ENCODE results near the gene NT5C1A.
A peak's percentile ranks its signal among the peaks of the same experiment; 100 is the strongest.

NT5C1A gene

DNA sequence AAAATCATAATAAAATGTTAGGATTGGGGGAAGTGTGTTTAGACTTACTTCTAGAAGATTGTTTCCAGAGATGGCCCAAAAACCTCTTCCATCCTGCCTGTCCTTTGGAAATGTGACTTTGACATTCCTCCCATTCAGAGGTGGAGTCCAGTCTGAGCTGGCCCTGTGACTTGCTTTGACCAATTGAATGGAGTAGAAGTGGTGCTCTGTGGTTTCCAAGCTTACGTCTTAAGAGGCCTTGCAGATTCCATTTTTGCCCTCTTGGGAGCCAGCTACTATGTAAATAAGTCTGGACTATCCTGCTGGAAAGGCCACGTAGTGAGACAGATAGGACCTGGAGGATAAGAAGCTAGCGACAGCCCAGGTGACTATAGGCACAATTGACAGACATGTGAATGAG is 1.3 kb upstream of the NT5C1A start:
- POLR2A ChIA-PET = no interaction called here
- CTCF ChIA-PET = interaction anchor here (0.8 to 18.6 kb wide), 18 partner anchors 9 to 79 kb away, joined by 3 to 362 read pairs (median 5); partner anchors contain the start of gene HPCAL4
- no peak for DNase-seq (ENCODE audit: low read depth, low spot score)
- TF ChIP-seq, protein P1, sequence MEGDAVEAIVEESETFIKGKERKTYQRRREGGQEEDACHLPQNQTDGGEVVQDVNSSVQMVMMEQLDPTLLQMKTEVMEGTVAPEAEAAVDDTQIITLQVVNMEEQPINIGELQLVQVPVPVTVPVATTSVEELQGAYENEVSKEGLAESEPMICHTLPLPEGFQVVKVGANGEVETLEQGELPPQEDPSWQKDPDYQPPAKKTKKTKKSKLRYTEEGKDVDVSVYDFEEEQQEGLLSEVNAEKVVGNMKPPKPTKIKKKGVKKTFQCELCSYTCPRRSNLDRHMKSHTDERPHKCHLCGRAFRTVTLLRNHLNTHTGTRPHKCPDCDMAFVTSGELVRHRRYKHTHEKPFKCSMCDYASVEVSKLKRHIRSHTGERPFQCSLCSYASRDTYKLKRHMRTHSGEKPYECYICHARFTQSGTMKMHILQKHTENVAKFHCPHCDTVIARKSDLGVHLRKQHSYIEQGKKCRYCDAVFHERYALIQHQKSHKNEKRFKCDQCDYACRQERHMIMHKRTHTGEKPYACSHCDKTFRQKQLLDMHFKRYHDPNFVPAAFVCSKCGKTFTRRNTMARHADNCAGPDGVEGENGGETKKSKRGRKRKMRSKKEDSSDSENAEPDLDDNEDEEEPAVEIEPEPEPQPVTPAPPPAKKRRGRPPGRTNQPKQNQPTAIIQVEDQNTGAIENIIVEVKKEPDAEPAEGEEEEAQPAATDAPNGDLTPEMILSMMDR (IDR thresholded peaks at IDR 0.05; ENCODE audit: insufficient read depth, low read length, missing control alignments) = no peak
- H3K4me3 ChIP-seq (ENCODE audit: low read depth, low read length) = no peak overlapping the region

DNA sequence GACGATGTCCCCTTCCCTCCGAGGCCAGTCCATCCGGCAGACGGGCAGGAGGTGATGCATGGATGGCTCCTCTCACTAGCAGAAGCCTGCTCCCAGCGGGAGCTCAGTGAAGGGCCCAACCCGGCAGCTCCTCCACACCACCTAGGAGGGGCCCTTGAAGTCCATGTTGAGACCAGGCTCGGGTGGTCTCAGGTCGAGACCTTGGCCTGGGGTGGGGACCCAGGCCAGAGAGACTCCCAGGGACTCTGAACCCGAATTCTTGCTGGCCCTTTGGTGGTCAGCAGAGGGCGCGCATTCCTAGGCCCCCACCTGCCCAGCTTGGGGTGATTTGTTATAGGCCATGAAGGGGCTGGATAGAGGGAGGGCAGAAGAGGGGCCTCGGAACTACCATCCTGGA is 642 bp upstream of the NT5C1A start:
- TF ChIP-seq, protein P1 (IDR thresholded peaks at IDR 0.05; ENCODE audit: insufficient read depth, low read length, missing control alignments) = peak; percentile 50
- peak overlapping the region; percentile 47 for H3K4me3 ChIP-seq (ENCODE audit: low read depth, low read length)
- no peak for DNase-seq (ENCODE audit: low read depth, low spot score)
- CTCF ChIA-PET = interaction anchor here (0.7 to 18.6 kb wide), 26 partner anchors 9 to 134 kb away, joined by 3 to 362 read pairs (median 5); partner anchors contain the start of gene HPCAL4
- POLR2A ChIA-PET = no interaction called here

DNA sequence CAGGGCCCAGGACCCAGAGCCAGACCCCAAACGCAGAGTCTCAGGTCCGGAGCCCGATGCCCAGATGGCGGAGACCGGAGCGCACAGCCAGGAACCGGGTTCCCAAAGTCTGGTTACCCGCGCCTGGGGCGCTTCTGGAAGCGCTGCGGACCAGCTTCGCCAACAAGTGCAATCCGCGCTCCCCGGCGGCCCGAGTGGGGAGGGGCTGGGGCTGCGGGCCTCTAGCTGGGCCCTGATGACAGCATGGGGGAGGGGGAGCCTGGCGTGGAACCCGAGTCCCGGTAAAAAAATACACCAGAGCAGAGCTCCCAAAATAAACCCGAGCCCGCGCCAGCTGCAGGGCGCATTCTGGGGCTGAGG is 494 bp downstream of the NT5C1A start:
- no peak for DNase-seq (ENCODE audit: low read depth, low spot score)
- ChIA-PET POLR2A (interaction anchor here (0.6 kb wide), 1 partner anchor 99 kb away, joined by 3 read pairs; no protein-coding TSS in a partner anchor), CTCF (interaction anchor here (1.1 to 18.6 kb wide), 14 partner anchors 9 to 128 kb away, joined by 3 to 362 read pairs (median 11); partner anchors contain the start of gene HPCAL4)
- H3K4me3 ChIP-seq (ENCODE audit: low read depth, low read length) = peak overlapping the region; percentile 47
- TF ChIP-seq, protein P1 (IDR thresholded peaks at IDR 0.05; ENCODE audit: insufficient read depth, low read length, missing control alignments) = no peak

DNA sequence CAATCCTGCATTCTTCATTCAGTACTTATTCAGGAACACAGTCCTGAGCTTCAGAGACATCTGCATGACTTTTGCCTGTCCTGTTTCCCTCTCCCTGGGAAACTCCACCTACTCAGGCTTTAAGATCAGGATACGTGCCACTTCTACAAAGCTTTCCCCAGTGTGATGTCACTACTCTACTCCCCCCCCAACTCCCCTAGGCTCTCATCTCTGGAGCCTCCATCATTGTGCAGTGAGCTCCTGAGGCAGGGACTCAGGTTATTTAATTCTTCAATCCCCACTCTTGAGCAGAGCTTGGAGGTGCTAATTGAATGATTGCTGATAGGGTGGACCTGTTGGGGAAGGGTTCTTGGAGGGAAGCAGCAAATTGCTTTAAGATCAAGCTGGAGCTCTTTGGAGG is 1.2 kb downstream of the NT5C1A start:
- POLR2A ChIA-PET = interaction anchor here (0.6 to 1.1 kb wide), 2 partner anchors 94 to 99 kb away, joined by 3 read pairs; partner anchors contain the start of gene PABPC4
- no peak for DNase-seq (ENCODE audit: low read depth, low spot score)
- TF ChIP-seq, protein P1 (IDR thresholded peaks at IDR 0.05; ENCODE audit: insufficient read depth, low read length, missing control alignments) = no peak
- CTCF ChIA-PET = interaction anchor here (1.1 to 18.6 kb wide), 14 partner anchors 9 to 90 kb away, joined by 3 to 362 read pairs (median 8); partner anchors contain the start of gene HPCAL4
- H3K4me3 ChIP-seq (ENCODE audit: low read depth, low read length) = no peak overlapping the region

DNA sequence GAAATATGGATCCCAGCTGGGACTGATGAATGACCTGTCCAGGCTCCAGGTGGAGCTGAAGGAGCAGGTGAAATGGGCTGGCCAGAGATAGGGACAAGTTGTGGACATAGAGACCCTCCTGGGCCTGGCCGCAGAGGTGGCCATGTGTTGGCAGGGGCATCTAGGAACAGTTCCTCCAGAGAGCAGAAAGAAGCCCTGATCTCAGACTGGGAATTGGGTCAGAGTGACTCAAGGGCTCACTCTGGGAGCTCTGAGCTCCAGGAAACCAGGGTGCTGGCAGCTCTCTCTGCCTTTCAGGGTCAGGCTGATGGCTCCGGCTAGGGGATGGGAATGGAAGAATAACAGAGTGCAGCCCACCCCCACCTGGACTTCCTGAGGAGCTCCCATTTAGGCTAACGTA is 3.0 kb downstream of the NT5C1A start:
- TF ChIP-seq, protein P1 (IDR thresholded peaks at IDR 0.05; ENCODE audit: insufficient read depth, low read length, missing control alignments) = no peak
- POLR2A ChIA-PET = no interaction called here

DNA sequence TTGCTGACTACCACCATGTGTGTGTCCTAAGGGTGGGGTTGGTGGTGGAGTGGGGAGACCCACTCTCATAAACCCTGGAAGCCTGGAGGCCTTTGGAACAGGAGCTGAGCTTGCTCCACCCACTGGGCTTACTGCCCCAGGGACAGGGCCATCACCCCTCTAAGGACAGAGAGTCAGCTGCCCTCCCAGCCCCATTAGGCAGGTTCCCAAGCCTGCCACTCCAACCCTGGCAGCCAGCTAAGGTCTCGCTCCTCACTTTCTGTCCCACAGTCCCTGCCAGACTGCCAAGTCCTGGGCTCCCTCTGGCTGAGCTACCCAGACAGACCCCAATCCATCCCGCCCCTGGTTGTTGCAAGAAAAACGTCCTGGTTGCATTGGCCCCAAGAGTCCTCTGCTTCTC is 3.8 kb downstream of the NT5C1A start:
- POLR2A ChIA-PET = no interaction called here

More for the DNA sequence above, 3.0 kb downstream of the NT5C1A start:
- no peak overlapping the region for H3K4me3 ChIP-seq (ENCODE audit: low read depth, low read length)
- CTCF ChIA-PET = interaction anchor here (1.2 to 18.6 kb wide), 6 partner anchors 11 to 88 kb away, joined by 3 to 362 read pairs (median 18); partner anchors contain the start of gene HPCAL4
- DNase-seq (ENCODE audit: low read depth, low spot score) = no peak

More for the DNA sequence above, 3.8 kb downstream of the NT5C1A start:
- TF ChIP-seq, protein P1 (IDR thresholded peaks at IDR 0.05; ENCODE audit: insufficient read depth, low read length, missing control alignments) = no peak
- CTCF ChIA-PET = interaction anchor here (1.1 to 18.6 kb wide), 5 partner anchors 11 to 62 kb away, joined by 3 to 362 read pairs (median 3); no protein-coding TSS in a partner anchor
- H3K4me3 ChIP-seq (ENCODE audit: low read depth, low read length) = no peak overlapping the region
- DNase-seq (ENCODE audit: low read depth, low spot score) = no peak

Data from AG04449 (cell line).